ENCODE data around the gene PTMS. TPM values are rescaled to one million over a fixed set of nuclear protein-coding genes. Genes with fewer than 3 reads are reported as not detected.

Gene PTMS
- total and polyA plus RNA-seq, 2 of the 13 experiments (the other 11 are each of a cell fraction or from before 2014, with no cell fraction given), result 40.5 to 82.4 TPM

- in situ Hi-C loops (cut with HindIII; ENCODE audit: extremely low pct_ligation_motif_present, low pct_unique_long_range_greater_than_20kb), result loop anchor here (5.0 kb wide), 1 partner anchor 37 kb away; no protein-coding TSS in a partner anchor
- BruUV-seq (replicated peaks), result no TSS peak
- DNase-seq (ENCODE audit: low spot score), result no peak
- H3K27ac ChIP-seq (ENCODE audit: extremely low read length, insufficient read depth, low read length), result no peak overlapping the region
- H3K4me3 ChIP-seq (replicated peaks in 1 of 3; ENCODE audit: insufficient read depth in 1 of 3, low read depth in 2 of 3, low read length in 3 of 3), result no peak overlapping the region
- no peaks in the 10 kb centered on the region for H3K9me3 ChIP-seq (ENCODE audit: low read length)
- ChIA-PET POLR2A (interaction anchor here (1.1 to 1.6 kb wide), 2 partner anchors 16 to 31 kb away, joined by 3 to 4 read pairs; partner anchors contain the start of gene MLF2), CTCF (ENCODE audit: low intra/inter-chr PET ratio, low total read pairs) (no interaction called here)
- H3K79me2 ChIP-seq (ENCODE audit: insufficient read depth, low read length), result no peaks in the 10 kb centered on the region
- H2AFZ ChIP-seq (ENCODE audit: low read length), result no peak overlapping the region
- no peaks in the 10 kb centered on the region for H4K20me1 ChIP-seq (ENCODE audit: insufficient read depth, low read length)
- no peaks in the 10 kb centered on the region for H3K36me3 ChIP-seq (replicated peaks in 1 of 2; ENCODE audit: control insufficient read depth in 1 of 2, insufficient read depth in 2 of 2, low read length in 2 of 2)
- H3K4me1 ChIP-seq (ENCODE audit: insufficient read depth, low read length), result peaks cover 45% of the 10 kb centered on the region
- TF ChIP-seq FOSL2 (CRISPR knock-in tag; IDR thresholded peaks at IDR 0.05) (0 out of 2 replicates have a peak, but pooled peaks have one; percentile 13), ZSCAN29 (CRISPR knock-in tag; conservative IDR thresholded peaks at IDR 0.05) (no peak)
- WGBS (ENCODE audit: low lambda C conversion rate), result 24% methylated on average over 5 of the region's 5 CpGs
- no peak for ATAC-seq
- no peak for FAIRE-seq
- intact Hi-C loops (cut with micrococcal nuclease; ENCODE audit: unreplicated experiment), result no loop called here
- peaks cover 2 to 16% of the 10 kb centered on the region in 2 experiments; a peak in 3 of 5 replicates for H3K27me3 ChIP-seq (ENCODE audit: control insufficient read depth in 1 of 2, insufficient read depth in 2 of 2, low read length in 2 of 2)
- H3K9ac ChIP-seq (ENCODE audit: insufficient read depth, low read depth, low read length), result no peak overlapping the region
- H3K4me2 ChIP-seq (ENCODE audit: low read depth, low read length), result no peak overlapping the region; the same call in 1 of the 2 replicates
These were observed 18.1 kb downstream of the PTMS start for GRCh38 chr12:6784296-6784695.

GRCh38 chr12:6784761-6785160 is 18.6 kb downstream of the PTMS start:
- H3K27me3 ChIP-seq (ENCODE audit: control insufficient read depth in 1 of 2, insufficient read depth in 2 of 2, low read length in 2 of 2), result peaks cover 2 to 16% of the 10 kb centered on the region in 2 experiments; a peak in 3 of 5 replicates
- peaks cover 45% of the 10 kb centered on the region for H3K4me1 ChIP-seq (ENCODE audit: insufficient read depth, low read length)
- in situ Hi-C loops (cut with HindIII; ENCODE audit: extremely low pct_ligation_motif_present, low pct_unique_long_range_greater_than_20kb), result loop anchor here (5.0 kb wide), 1 partner anchor 37 kb away; no protein-coding TSS in a partner anchor
- no peak overlapping the region for H3K4me3 ChIP-seq (replicated peaks in 1 of 3; ENCODE audit: insufficient read depth in 1 of 3, low read depth in 2 of 3, low read length in 3 of 3)
- H3K4me2 ChIP-seq (ENCODE audit: low read depth, low read length), result no peak overlapping the region
- BruUV-seq (replicated peaks), result no TSS peak
- no peak overlapping the region for H3K9ac ChIP-seq (ENCODE audit: insufficient read depth, low read depth, low read length)
- no peak for DNase-seq (ENCODE audit: low spot score)
- H2AFZ ChIP-seq (ENCODE audit: low read length), result no peak overlapping the region
- no peak overlapping the region for H3K27ac ChIP-seq (ENCODE audit: extremely low read length, insufficient read depth, low read length)
- POLR2A ChIA-PET, result interaction anchor here (1.1 to 1.6 kb wide), 2 partner anchors 17 to 32 kb away, joined by 3 to 4 read pairs; partner anchors contain the start of gene MLF2
- H4K20me1 ChIP-seq (ENCODE audit: insufficient read depth, low read length), result no peaks in the 10 kb centered on the region
- H3K36me3 ChIP-seq (replicated peaks in 1 of 2; ENCODE audit: control insufficient read depth in 1 of 2, insufficient read depth in 2 of 2, low read length in 2 of 2), result no peaks in the 10 kb centered on the region
- ATAC-seq, result no peak
- no peak for FAIRE-seq
- CTCF ChIA-PET (ENCODE audit: low intra/inter-chr PET ratio, low total read pairs), result no interaction called here
- H3K9me3 ChIP-seq (ENCODE audit: low read length), result no peaks in the 10 kb centered on the region
- 49% methylated on average over 5 of the region's 5 CpGs for WGBS (ENCODE audit: low lambda C conversion rate)
- H3K79me2 ChIP-seq (ENCODE audit: insufficient read depth, low read length), result no peaks in the 10 kb centered on the region
- intact Hi-C loops (cut with micrococcal nuclease; ENCODE audit: unreplicated experiment), result no loop called here
- TF ChIP-seq HIVEP1 (CRISPR knock-in tag; IDR thresholded peaks at IDR 0.05) (no peak), IKZF5 (CRISPR knock-in tag; IDR thresholded peaks at IDR 0.05) (no peak), ATRX (CRISPR knock-in tag; IDR thresholded peaks at IDR 0.05; ENCODE audit: borderline replicate concordance) (no peak), ZNF276 (CRISPR knock-in tag; IDR thresholded peaks at IDR 0.05; ENCODE audit: low read depth) (no peak), RBM22 (optimal IDR thresholded peaks at IDR 0.05; ENCODE audit: low read length) (no peak), ZSCAN20 (CRISPR knock-in tag; IDR thresholded peaks at IDR 0.05; ENCODE audit: borderline replicate concordance) (no peak), RARG (CRISPR knock-in tag; IDR thresholded peaks at IDR 0.05; ENCODE audit: low read depth) (no peak), MEIS1 (CRISPR knock-in tag; IDR thresholded peaks at IDR 0.05; ENCODE audit: borderline replicate concordance) (no peak), ZNF740 (CRISPR knock-in tag; IDR thresholded peaks at IDR 0.05) (no peak), DR1 (CRISPR knock-in tag; IDR thresholded peaks at IDR 0.05) (no peak)

All from HepG2 (cell line).